ENCODE measurements around the gene DMAC2L. TPM values are rescaled to one million over a fixed set of nuclear protein-coding genes. Genes with fewer than 3 reads are reported as not detected.

The DMAC2L gene
- total RNA-seq, 1 experiment from 2014 or later: 7.7 TPM

DNA sequence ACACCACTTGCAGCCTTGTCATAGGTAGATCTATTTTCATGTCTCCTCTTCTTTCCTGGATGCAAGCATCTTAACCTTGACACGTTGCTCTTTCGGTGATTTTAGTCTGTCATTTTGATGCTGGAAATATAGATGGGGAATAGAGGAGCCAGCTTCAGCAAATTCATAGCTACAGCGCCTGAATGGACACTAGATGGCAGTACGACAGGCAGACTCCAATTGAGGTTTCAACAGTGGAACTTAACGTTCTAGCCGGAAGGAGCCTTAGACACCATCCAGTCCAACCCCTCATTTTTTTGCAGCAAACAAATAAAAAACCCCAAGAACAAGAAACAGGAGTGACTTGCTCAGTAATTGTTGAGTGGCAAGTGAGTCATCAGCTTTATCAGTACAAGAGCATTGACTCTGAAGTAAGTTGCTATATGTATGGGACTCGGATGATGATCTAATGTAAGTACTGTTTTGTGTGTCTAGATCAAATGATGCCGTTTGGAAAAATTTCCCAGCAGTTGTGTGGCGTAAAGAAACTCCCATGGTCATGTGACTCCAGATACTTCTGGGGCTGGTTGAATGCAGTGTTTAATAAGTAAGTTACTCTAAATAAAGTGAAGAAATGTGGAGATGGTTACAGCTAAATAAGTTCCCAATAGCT lies 9.0 kb downstream of the DMAC2L start:
- DNase-seq (ENCODE audit: low spot score): peak; percentile 91

DNA sequence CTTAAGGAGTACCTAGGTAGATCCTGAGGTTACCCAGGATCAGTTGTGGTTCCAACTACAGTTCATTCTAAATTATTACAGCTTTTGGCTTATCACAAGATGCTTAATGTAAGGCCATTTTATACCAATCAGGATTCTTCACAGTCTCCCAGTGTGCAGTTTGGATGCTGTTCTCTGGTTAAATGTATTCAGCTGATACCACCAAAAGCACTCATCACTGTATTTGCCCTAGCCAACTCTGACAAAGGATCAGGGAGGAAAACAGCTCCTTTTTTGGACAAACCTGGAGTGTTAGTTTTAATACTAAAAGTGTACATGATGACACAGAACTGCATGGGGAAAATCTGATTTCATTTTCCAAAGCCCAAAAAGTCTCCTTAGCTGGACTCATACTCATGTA lies 19.5 kb downstream of the DMAC2L start:
- no peak for DNase-seq (ENCODE audit: low spot score)

DNA sequence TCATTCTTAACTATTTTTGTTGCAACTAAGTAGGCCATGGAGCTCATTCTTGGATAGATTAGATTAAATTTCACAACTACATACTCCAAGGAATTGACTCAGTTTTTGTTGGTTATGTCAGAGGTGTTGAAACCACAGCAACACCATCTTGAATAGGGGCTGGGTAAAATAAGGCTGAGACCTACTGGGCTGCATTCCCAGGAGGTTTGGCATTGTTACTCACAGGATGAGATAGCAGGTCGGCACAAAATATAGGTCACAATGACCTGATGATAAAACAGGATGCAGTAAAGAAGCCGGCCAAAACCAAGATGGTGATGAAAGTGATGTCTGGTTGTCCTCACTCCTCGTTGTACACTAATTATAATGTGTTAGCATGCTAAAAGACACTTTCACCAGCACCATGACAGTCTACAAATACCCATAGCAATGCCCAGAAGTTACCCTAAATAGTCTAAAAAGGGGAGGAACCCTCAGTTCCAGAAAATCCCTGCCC lies 20.9 kb downstream of the DMAC2L start:
- DNase-seq (ENCODE audit: low spot score): no peak

DNA sequence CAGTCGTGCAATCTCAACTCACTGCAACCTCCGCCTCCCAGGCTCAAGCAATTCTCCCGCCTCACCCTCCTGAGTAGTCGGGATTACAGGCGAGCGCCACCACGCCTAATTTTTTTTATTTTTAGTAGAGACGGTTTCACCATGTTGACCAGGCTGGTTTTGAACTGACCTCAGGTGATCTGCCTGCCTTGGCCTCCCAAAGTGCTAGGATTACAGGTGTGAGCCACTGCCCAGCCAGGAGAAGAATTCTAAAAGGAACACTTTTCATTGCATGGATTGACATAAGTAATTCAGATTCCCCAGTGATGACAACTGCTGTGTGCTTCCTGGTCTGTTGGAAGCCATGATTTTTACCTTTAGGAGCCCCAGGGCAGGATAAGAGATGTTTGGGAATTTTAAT lies 22.1 kb downstream of the DMAC2L start:
- DNase-seq (ENCODE audit: low spot score): no peak

DNA sequence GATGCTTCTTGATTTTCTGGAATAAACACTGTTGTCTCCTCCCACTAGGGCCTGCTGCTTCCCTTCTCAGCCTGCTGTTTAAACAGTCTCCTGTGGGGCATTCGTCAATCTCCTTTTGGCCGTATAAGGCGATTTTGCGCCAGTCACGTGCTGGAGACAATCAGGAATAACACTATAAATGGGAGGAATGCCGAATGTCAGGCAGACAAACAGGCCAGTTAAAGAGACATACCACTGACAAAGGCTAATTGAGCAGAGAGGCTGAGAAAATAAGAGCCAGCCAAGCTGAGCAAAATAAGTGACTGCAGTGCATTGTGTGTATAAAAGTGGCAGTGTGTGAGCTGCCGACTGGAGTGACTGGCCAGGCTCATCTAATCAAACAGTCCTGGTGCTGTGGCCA lies 23.3 kb downstream of the DMAC2L start:
- no peak for DNase-seq (ENCODE audit: low spot score)

DNA sequence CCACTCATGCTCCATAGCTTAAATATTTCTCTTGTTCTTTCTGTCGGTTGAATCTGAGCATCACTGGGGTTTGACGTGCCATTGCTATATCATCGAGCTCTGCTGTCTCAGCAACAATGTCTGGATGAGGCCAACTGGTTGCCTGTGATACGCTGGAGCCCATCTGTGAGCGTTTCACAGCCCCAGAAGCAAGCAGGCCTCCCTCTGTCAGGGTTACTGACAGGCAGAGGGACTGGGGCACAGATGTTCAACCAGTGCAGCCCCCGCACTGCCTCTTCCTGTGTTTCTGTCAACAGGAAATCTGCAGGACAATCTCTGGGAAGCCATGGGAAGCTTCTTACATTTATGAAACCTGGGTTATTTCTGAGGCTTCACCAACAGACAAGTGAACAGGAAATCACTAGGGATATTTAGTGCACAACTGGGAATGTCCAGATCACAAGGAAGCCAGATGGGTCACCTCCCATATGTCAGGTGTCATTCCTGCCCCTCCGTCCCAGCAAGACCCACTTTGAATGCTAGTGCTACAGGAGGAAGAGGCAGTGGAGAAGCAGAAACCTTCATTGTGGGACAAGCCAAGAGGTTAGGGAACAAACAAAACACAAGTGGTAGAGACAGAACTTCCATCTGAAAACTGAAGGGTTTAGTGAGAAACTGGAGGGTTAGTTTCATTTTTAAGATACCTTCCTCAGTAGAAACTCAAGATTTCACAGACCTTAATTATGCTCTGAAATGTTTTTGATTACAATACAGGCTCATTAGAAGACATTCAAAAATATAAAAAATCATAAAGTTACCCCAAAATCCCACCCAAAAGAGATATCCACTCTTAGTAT lies 24.1 kb downstream of the DMAC2L start:
- DNase-seq (ENCODE audit: low spot score): no peak

DNA sequence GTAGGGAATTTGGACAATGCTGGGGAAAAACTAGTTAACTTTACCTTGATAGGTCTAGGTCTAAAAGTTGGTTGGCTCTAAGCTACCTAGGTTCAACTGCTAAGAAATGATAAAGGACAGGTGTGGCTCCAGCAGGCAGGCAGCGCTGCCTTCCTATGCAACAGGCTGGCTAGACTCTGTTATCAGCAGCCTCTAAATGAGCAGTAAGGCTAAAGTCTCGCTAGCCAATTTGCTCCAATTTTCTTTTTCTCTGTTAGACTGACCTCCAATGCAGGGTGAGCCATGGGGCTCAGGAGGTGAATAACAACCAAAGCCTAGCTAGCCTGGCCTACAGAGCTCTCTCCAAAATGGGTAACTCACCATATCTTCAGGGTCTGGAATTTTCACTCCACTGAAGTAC lies 26.5 kb downstream of the DMAC2L start:
- DNase-seq (ENCODE audit: low spot score): no peak

DNA sequence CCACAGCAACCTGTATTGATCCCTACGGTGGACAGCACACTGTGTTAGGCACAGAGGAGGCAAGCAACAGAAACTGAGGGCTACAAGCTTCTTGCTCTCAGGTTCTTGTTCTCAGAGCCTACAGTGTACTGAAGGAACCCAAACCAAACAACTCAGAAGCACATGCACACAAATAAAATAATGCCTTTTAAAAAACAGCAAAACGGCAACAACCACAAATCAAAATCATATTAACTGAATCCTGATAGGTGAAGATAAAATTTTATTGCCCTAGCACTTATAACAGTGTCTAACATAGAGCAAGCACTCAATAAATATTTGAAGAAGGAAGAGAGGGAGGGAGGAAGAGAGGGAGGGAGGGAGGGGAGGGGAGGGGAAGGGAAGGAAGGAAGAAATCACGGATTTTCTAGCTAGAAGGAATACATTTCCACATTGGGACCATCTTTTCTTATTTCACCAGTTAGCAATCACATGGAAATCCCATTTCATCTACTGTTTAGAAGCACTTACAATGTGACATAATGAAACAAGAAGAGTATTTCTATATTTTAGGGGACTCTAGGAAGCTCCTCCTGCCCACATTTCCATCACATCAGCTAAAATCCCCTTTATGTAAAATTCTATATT lies 27.2 kb downstream of the DMAC2L start:
- DNase-seq (ENCODE audit: low spot score): no peak

DNA sequence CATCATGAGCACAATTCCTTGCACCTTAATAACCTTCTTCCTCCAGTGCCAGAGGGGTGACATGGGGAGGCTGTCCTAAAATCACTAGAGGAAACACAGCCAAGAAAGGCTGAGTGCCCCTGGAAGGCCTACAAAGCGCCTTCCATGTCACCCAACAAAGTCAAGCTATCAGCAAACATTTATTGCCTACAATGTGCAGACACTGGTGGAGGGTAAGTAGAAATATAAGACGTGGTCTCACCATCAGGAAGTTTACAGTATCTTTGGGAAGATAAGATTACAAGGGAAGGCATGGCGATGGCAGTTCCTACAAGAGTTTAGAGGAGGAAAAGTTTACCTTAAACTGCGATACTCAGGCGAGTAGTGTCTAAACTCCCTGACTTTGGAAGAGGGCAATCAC lies 27.9 kb downstream of the DMAC2L start:
- no peak for DNase-seq (ENCODE audit: low spot score)

DNA sequence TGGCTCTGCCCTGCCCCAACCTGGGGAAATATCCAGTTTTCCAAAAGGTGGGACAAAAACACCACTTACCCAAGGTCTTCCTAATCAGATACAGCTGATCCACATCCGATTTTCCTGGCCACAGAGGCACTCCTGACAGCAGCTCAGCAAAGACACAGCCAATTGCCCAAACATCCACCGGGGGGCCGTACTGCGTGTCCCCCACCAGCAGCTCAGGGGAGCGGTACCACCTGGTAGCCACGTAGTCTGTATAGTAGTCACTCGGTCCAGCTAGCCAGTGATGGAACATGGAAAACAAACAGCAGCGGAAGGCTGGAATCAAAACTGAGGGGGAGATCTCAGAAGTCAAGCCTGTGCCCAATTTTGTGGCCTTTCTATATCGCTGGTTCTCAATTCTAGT lies 28.8 kb downstream of the DMAC2L start:
- DNase-seq (ENCODE audit: low spot score): no peak

DNA sequence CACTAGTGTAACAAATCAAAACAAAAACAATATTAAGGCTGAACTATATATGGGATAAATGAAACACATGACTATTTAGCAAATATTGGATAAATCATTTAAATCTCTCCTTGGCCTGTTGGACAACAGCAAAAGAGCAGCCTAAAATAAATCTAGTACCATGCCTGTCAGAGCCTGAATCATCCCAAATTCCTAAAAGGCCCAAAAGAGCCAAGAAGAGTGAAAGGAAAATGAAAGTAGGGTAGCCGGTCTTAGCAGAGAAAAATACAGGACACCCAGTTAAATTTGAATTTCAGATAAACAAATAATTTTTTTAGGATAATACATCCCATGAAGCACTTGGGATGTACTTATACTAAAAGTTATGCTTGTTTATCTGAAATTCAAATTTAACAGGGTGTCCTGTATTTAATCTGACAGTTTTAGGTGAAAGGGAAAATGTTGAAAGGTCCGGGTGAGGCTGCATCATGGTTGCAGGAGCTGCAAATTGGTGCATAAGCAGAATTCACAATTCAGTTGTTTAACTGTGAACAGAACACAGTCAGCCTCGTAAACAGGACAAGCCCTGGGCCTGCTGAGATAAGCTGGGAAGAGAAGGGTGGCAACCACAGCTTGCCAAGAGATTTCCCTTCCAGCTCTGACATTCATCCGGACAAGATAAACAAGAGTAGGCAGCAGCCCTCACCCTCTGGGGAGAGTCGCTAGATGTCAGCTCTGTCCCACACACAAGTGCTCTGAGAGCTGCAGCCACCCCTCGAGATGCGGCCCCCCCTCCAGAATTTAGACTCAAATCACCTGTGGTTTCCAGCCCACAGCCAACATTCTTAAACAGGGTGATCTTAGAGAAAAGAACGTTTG lies 30.3 kb downstream of the DMAC2L start:
- peak; percentile 73 for DNase-seq (ENCODE audit: low spot score)

DNA sequence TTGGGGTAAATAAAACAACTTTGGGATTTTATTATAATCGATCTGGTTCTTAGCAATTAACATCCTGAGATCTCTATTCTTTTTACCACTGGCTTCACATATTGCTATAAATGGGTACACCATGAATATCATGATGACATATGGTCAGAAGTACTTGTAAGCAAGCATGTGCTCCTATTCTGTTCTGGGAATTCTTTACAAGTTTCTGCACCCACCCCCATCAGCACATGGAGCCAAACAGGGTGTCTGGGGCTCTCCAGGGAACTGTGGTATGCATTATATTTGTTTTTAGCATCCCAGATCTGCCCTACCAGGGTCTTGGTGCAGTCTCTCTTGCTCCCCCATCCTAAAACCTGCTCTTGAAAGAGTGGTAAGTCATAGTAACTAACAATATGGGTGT lies 31.3 kb downstream of the DMAC2L start:
- DNase-seq (ENCODE audit: low spot score): no peak

DNA sequence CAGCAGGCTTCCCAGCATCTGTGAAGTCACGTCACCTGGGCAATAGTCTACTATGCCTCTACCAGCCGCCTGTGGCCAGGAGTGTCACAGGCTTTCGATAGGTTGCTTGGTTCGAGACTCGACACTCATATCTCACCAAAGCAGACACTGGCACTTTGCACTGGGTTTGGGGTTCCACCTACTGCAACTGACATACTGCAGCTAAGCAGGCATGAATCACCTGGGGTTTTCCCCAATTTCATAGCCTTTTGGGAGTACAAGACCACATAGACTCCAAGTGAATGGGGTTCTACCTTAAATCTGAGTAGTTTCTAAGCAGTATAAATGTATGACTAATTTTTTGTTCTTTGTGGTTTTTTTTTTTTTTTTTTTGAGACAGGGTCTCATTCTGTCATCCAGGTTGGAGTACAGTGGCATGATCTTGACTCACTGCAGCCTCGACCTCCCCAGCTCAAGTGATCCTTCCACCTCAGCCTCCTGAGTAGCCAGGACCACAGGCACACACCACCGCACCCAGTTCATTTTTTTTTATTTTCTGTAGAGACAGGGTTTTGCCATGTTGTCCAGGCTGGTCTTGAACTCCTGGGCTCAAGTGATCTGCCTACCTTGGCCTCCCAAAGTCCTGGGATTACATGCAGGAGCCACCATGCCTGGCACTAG lies 32.1 kb downstream of the DMAC2L start:
- DNase-seq (ENCODE audit: low spot score): no peak

DNA sequence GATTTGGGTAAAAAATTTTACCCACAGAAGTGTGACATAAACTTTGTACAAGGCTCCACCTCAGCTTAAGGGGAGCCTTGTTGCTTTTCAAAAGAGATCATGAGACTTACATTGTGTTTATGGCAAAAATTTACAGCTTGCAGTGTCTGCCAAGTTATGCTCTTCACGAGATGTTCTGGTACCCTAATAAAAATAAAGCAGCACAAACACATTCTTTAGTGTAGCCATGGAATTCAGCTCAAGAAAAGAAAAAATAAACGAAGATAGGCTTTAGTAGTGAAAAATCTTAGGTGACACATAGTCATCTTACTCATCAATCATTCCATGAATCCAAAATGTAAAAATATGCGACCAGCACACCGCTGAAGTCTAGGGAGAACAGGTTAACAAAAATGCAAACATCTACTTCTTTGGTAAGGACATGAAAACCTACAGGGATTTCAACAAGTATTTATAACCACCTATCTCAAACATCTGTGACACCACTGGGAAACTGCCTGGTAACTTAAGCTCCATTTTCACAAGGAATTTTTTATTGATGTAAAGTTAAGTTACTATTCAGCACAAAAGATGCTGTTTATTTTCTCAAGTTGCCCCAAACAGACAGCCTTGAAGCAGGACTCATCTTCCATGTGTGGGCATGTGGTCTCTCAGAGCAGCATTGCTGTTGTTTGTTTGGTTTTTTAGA lies 32.9 kb downstream of the DMAC2L start:
- DNase-seq (ENCODE audit: low spot score): no peak

DNA sequence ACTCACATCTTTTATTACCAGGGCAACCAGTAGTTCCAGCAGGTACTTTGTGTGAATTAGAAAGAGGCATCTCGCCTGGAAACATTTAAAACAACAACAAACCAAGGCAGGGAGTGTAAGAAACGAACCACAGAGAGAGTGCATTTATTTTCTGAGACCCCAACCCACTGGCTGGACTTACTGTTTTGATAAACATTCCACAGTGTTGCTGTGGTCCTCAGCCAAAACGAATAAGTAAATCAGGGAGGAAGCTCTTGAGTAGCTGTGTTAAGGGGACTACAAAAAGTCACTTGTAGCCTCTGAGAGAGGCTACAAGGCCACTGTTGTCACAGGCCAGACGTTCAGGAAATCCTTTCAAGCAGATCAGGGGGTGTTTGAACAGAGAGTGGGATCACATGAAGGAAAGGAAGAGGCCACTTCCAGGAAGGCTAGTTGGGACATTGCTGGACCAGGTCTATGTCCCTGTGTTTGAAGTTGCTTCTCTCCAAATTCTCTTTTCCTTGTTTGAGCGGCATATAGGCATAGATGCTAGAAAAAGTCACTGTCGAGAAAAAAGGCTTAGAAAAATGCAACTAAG lies 33.8 kb downstream of the DMAC2L start:
- no peak for DNase-seq (ENCODE audit: low spot score)

DNA sequence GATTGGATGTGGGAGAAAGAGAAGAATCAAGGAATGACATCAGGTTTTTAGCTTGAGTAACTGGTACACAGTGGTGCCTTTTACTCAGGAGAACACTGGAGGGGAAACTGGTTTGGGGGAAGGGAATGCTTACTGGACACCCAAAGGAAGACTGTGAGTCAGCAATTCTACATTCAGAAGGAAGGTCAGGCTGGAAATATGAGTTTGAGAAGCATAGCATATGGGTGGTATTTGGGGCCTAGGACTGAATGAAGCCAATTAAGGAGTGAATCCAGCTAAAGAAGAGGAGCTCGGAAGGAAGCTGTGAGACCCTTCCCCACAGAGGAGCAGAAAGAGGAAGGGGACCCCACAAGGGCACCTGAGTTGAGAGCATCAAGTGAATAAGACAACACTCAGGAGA lies 35.4 kb downstream of the DMAC2L start:
- DNase-seq (ENCODE audit: low spot score): peak; percentile 56

DNA sequence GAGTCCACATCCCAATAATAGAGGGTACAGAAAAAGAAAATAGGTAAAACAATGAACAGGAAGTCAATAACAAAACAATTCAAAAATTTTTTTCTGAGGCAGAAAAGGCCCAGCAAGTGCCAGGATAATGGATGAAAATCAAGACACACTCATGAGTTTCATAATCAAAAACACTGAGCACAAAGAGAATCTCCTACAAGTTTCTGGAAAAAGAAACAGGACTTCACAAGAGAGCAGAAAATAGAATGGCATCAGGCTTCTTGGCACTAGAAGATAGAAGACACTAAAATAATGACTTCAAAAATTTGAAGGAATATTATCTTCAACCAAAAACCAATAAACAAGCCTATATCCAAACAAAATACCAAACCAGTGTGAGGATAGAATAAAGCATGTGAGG lies 36.8 kb downstream of the DMAC2L start:
- no peak for DNase-seq (ENCODE audit: low spot score)

DNA sequence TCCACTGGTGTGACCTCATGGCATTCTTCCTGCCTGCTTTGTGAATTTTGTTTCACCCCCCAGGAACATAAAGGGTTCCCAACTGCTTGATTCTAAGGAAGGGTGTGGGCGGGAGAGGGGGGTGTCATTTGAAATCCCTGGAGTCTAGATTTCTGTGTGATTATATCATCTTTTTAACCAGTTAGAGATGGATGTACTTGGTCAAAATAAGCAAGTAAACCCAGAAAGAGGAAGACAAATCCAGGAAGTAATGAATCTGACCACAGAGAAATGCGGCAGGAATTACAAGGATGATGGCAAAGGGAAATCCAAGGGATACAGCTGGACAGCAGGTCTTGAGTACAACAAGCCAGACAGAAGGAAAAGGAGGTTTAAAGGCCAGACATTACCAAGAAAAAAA lies 38.9 kb downstream of the DMAC2L start:
- no peak for DNase-seq (ENCODE audit: low spot score)

DNA sequence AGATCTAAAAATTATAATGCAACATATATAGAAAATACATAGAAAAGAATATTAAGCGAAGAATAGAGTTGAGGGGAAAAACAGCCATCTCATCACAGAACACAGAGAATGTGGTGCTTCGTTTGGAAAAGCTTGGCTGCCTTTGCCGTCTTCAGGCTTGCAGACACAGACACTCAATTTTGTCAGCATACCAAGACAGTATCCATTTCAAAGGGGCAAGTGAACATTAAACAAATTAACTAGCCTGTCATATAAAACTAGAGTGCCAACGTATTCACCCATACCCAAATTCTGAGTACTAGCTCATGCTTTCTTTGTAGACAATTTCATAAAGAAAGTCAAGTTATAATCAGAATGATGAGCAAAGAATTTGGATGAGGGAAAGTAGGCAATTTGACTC lies 40.5 kb downstream of the DMAC2L start:
- DNase-seq (ENCODE audit: low spot score): no peak

DNA sequence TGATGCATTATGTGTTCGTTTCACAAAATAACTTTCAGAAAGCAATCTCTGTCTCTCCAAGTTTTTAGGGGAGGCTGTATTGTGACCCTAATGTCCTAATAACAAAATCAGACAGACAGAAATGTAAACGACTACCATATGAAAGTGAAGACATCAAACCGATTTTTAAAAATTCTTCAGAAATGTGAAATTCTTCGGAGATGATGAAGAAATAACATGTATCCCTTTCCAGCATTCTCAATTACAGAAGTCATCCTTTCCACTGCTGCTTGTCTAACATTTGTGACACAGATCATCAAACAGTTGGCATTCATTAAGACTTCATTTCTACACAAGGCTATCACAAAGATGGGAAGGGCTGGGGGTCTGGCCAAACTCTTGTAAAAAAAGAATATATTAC lies 41.0 kb downstream of the DMAC2L start:
- no peak for DNase-seq (ENCODE audit: low spot score)
